ENCODE data around the gene MDP1. TPM values are rescaled to one million over a fixed set of nuclear protein-coding genes. Genes with fewer than 3 reads are reported as not detected.

Gene MDP1
- total RNA-seq, 1 donor from 2014 or later = 25.5 TPM

- Mint-ChIP-seq H3K27ac (ENCODE audit: unreplicated experiment) (no peak overlapping the region), H3K27me3 (ENCODE audit: unreplicated experiment) (peaks cover 5% of the 10 kb centered on the region), H3K4me1 (ENCODE audit: low read depth, unreplicated experiment) (peaks cover 9% of the 10 kb centered on the region), H3K4me3 (ENCODE audit: unreplicated experiment) (no peak overlapping the region), H3K9me3 (ENCODE audit: unreplicated experiment) (peaks cover 5% of the 10 kb centered on the region), H3K36me3 (ENCODE audit: unreplicated experiment) (peaks cover 5% of the 10 kb centered on the region)
- no peak for DNase-seq
- TF ChIP-seq, protein P1, sequence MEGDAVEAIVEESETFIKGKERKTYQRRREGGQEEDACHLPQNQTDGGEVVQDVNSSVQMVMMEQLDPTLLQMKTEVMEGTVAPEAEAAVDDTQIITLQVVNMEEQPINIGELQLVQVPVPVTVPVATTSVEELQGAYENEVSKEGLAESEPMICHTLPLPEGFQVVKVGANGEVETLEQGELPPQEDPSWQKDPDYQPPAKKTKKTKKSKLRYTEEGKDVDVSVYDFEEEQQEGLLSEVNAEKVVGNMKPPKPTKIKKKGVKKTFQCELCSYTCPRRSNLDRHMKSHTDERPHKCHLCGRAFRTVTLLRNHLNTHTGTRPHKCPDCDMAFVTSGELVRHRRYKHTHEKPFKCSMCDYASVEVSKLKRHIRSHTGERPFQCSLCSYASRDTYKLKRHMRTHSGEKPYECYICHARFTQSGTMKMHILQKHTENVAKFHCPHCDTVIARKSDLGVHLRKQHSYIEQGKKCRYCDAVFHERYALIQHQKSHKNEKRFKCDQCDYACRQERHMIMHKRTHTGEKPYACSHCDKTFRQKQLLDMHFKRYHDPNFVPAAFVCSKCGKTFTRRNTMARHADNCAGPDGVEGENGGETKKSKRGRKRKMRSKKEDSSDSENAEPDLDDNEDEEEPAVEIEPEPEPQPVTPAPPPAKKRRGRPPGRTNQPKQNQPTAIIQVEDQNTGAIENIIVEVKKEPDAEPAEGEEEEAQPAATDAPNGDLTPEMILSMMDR (IDR thresholded peaks at IDR 0.05; ENCODE audit: partially characterized antibody, unreplicated experiment) = no peak
These were observed 20.2 kb upstream of the MDP1 start for GRCh38 chr14:24235804-24236688.

GRCh38 chr14:24234095-24235005, 18.5 kb upstream of the MDP1 start:
- DNase-seq = no peak
- Mint-ChIP-seq H3K9me3 (ENCODE audit: unreplicated experiment) (peaks cover 6% of the 10 kb centered on the region), H3K4me3 (ENCODE audit: unreplicated experiment) (peak overlapping the region; percentile 59), H3K27me3 (ENCODE audit: unreplicated experiment) (peaks cover 5% of the 10 kb centered on the region), H3K4me1 (ENCODE audit: low read depth, unreplicated experiment) (peaks cover 4% of the 10 kb centered on the region), H3K27ac (ENCODE audit: unreplicated experiment) (no peak overlapping the region), H3K36me3 (ENCODE audit: unreplicated experiment) (peaks cover 5% of the 10 kb centered on the region)
- TF ChIP-seq, protein P1 (IDR thresholded peaks at IDR 0.05; ENCODE audit: partially characterized antibody, unreplicated experiment) = no peak

GRCh38 chr14:24233538-24233866, 17.6 kb upstream of the MDP1 start:
- TF ChIP-seq, protein P1 (IDR thresholded peaks at IDR 0.05; ENCODE audit: partially characterized antibody, unreplicated experiment) = no peak
- Mint-ChIP-seq H3K27ac (ENCODE audit: unreplicated experiment) (no peak overlapping the region), H3K9me3 (ENCODE audit: unreplicated experiment) (peaks cover 6% of the 10 kb centered on the region), H3K4me1 (ENCODE audit: low read depth, unreplicated experiment) (peaks cover 4% of the 10 kb centered on the region), H3K27me3 (ENCODE audit: unreplicated experiment) (peaks cover 3% of the 10 kb centered on the region), H3K36me3 (ENCODE audit: unreplicated experiment) (peaks cover 5% of the 10 kb centered on the region), H3K4me3 (ENCODE audit: unreplicated experiment) (peak overlapping the region; percentile 97)
- DNase-seq = no peak

GRCh38 chr14:24232645-24233537, 17.0 kb upstream of the MDP1 start, which contains the start of gene GMPR2:
Gene GMPR2 (plus strand): TSS chr14:24232929. CDS start chr14:24233254, 325 bp downstream.
- Mint-ChIP-seq H3K27ac (ENCODE audit: unreplicated experiment) (peak within 1 kb of the TSS; percentile 84), H3K36me3 (ENCODE audit: unreplicated experiment) (peaks cover 2% of the 10 kb centered on the region), H3K27me3 (ENCODE audit: unreplicated experiment) (peaks cover 3% of the 10 kb centered on the region), H3K4me1 (ENCODE audit: low read depth, unreplicated experiment) (peaks cover 4% of the 10 kb centered on the region), H3K4me3 (ENCODE audit: unreplicated experiment) (peak within 1 kb of the TSS; percentile 97), H3K9me3 (ENCODE audit: unreplicated experiment) (peaks cover 6% of the 10 kb centered on the region)
- TF ChIP-seq, protein P1 (IDR thresholded peaks at IDR 0.05; ENCODE audit: partially characterized antibody, unreplicated experiment) = no peak
- DNase-seq = no peak
